ENCODE results near the gene ARHGAP10.

DNA sequence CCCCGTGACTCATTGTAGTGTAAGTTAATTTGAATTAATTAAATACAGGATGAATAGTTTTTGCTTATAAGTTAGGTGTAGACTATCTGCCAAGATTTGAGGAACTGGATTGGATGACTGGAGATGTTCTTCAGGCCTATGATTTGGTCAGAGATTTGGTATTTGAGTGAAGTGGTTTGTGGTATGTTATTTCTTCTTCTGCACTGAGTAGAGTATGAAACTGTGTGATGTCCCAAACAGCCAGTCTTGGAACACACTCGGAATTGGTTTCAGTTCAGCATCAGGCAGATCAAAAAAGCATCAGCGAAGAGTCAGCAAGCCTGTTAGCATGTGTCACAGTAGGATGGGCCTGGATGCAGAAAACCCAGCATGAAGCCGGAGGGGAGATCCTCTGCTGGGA lies 294.1 kb downstream of the ARHGAP10 start:
- TF ChIP-seq, protein P1, sequence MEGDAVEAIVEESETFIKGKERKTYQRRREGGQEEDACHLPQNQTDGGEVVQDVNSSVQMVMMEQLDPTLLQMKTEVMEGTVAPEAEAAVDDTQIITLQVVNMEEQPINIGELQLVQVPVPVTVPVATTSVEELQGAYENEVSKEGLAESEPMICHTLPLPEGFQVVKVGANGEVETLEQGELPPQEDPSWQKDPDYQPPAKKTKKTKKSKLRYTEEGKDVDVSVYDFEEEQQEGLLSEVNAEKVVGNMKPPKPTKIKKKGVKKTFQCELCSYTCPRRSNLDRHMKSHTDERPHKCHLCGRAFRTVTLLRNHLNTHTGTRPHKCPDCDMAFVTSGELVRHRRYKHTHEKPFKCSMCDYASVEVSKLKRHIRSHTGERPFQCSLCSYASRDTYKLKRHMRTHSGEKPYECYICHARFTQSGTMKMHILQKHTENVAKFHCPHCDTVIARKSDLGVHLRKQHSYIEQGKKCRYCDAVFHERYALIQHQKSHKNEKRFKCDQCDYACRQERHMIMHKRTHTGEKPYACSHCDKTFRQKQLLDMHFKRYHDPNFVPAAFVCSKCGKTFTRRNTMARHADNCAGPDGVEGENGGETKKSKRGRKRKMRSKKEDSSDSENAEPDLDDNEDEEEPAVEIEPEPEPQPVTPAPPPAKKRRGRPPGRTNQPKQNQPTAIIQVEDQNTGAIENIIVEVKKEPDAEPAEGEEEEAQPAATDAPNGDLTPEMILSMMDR (conservative IDR thresholded peaks at IDR 0.05; ENCODE audit: low read depth, low read length), result no peak
- TF ChIP-seq EZH2 (IDR thresholded peaks at IDR 0.05; ENCODE audit: borderline replicate concordance, low read depth, low read length, poor library complexity, severe bottlenecking), result no peak

Measured in A673 (cell line).